ENCODE measurements around the gene TBX4. TPM values are rescaled to one million over a fixed set of nuclear protein-coding genes. Genes with fewer than 3 reads are reported as not detected.
"Not testable (repeated sequence)": the region's sequence is repeated elsewhere in the genome, so short reads cannot be mapped to it uniquely, and the experiment has no call there.

Gene TBX4
- total and polyA plus RNA-seq, 2 experiments from 2014 or later = not detected

DNA sequence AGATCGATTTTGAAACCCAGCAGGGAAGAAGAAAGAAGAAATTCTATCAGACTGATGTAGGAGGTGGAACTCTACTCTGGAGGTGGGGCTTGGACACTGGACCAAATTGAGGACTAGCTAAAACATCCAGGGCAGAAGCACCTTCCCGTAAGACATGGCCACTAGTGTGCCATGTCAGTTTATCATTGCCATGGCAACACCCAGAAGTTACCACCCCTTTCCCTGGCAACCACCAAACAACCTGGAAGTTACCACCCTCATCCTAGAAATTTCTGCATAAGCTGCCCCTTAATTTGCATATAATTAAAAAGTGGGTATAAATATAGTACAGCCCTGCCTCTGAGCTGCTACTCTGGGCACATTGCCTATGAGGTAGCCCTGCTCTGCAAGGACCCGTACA, 72.1 kb downstream of the TBX4 start:
- Histone ChIP-seq H3K9me2 (ENCODE audit: insufficient read depth) (no peaks in the 10 kb centered on the region), H3F3A (ENCODE audit: insufficient read depth) (no peaks in the 10 kb centered on the region), H3K9ac (no peak overlapping the region), H3K27me3 (replicated peaks; ENCODE audit: insufficient read depth) (peaks cover 57% of the 10 kb centered on the region), H3K9me3 (ENCODE audit: low read depth) (no peaks in the 10 kb centered on the region), H3K27ac (no peak overlapping the region), H3K4me2 (ENCODE audit: unreplicated experiment) (no peak overlapping the region), H4K20me1 (ENCODE audit: insufficient read depth) (no peaks in the 10 kb centered on the region), H3K79me2 (ENCODE audit: insufficient read depth) (no peaks in the 10 kb centered on the region), H2AFZ (no peak overlapping the region), H3K36me3 (ENCODE audit: low read depth) (no peaks in the 10 kb centered on the region), H3K4me3 (no peak overlapping the region), H3K4me1 (ENCODE audit: insufficient read depth) (no peaks in the 10 kb centered on the region)
- 37 to 55% methylated on average over 3 of the region's 3 CpGs for WGBS, 2 experiments (ENCODE audit: low coverage in 1 of 2, low lambda C conversion rate in 2 of 2, missing lambda C conversion rate in 2 of 2)
- in situ Hi-C loops (cut with MboI) = no loop called here
- no peak for DNase-seq
- TF ChIP-seq EZH2phosphoT487 (IDR thresholded peaks at IDR 0.05; ENCODE audit: insufficient read depth, low read depth) (no peak), EZH2 (IDR thresholded peaks at IDR 0.05; ENCODE audit: insufficient read depth, poor library complexity, severe bottlenecking) (no peak)

DNA sequence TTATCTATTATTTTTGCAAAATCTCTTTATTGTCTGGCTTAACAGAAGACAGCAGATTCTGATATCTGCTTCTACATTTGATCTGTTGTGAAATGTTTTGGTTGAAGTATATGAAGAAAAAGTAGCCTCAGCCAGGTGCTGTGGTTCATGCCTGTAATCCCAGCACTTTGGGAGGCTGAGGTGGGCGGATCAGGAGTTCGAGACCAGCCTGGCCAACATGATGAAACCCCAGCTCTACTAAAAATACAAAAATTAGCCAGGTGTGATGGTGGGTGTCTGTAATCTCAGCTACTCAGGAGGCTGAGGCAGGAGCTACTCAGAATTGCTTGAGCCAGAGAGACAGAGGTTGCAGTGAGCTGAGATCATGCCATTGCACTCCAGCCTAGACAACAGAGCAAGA, 75.2 kb downstream of the TBX4 start:
- H3K79me2 ChIP-seq (ENCODE audit: insufficient read depth); H3K4me3 ChIP-seq; H2AFZ ChIP-seq; H3K9me2 ChIP-seq (ENCODE audit: insufficient read depth); H3K9me3 ChIP-seq (ENCODE audit: low read depth); DNase-seq; in situ Hi-C loops (cut with MboI); H3K4me1 ChIP-seq (ENCODE audit: insufficient read depth); H4K20me1 ChIP-seq (ENCODE audit: insufficient read depth); H3K4me2 ChIP-seq (ENCODE audit: unreplicated experiment); H3K27ac ChIP-seq; H3K36me3 ChIP-seq (ENCODE audit: low read depth); H3F3A ChIP-seq (ENCODE audit: insufficient read depth); H3K9ac ChIP-seq: not testable (repeated sequence)
- peaks cover 36% of the 10 kb centered on the region for H3K27me3 ChIP-seq (replicated peaks; ENCODE audit: insufficient read depth)
- WGBS, 2 experiments (ENCODE audit: low coverage in 1 of 2, low lambda C conversion rate in 2 of 2, missing lambda C conversion rate in 2 of 2) = 22 to 28% methylated on average over 2 of the region's 2 CpGs

DNA sequence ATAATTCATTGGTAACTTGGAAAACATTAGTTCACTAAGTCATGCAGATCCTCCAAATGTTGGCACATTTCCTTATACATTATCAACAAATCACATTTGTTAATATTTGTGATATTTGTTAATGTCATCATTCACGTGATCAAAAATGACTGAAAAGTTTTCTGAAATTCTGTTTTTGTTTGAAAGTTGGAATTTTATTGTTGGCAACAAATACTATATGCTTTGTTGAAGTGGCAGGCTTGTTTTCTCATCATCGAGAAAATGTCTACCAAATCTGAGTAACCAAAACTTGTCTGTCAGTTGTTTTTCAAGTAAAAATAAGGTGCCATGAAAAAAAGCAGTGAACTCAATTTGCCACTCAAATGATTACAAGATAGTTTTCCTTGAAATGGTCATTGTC, 75.9 kb downstream of the TBX4 start:
- H3K27me3 ChIP-seq (replicated peaks; ENCODE audit: insufficient read depth) = peaks cover 28% of the 10 kb centered on the region
- TF ChIP-seq EZH2phosphoT487 (IDR thresholded peaks at IDR 0.05; ENCODE audit: insufficient read depth, low read depth) (no peak), EZH2 (IDR thresholded peaks at IDR 0.05; ENCODE audit: insufficient read depth, poor library complexity, severe bottlenecking) (no peak)
- WGBS, 2 experiments (ENCODE audit: low coverage in 1 of 2, low lambda C conversion rate in 2 of 2, missing lambda C conversion rate in 2 of 2) = 44 to 49% methylated on average over 2 of the region's 2 CpGs
- no peak overlapping the region for H3K9ac ChIP-seq
- in situ Hi-C loops (cut with MboI) = no loop called here
- no peak overlapping the region for H3K27ac ChIP-seq
- DNase-seq = no peak
- no peak overlapping the region for H3K4me3 ChIP-seq
- no peaks in the 10 kb centered on the region for H4K20me1 ChIP-seq (ENCODE audit: insufficient read depth)
- H3K79me2 ChIP-seq (ENCODE audit: insufficient read depth) = no peaks in the 10 kb centered on the region
- H3K4me1 ChIP-seq (ENCODE audit: insufficient read depth) = no peaks in the 10 kb centered on the region
- no peaks in the 10 kb centered on the region for H3F3A ChIP-seq (ENCODE audit: insufficient read depth)
- no peak overlapping the region for H3K4me2 ChIP-seq (ENCODE audit: unreplicated experiment)
- H2AFZ ChIP-seq = no peak overlapping the region
- no peaks in the 10 kb centered on the region for H3K9me3 ChIP-seq (ENCODE audit: low read depth)
- no peaks in the 10 kb centered on the region for H3K36me3 ChIP-seq (ENCODE audit: low read depth)
- no peaks in the 10 kb centered on the region for H3K9me2 ChIP-seq (ENCODE audit: insufficient read depth)

DNA sequence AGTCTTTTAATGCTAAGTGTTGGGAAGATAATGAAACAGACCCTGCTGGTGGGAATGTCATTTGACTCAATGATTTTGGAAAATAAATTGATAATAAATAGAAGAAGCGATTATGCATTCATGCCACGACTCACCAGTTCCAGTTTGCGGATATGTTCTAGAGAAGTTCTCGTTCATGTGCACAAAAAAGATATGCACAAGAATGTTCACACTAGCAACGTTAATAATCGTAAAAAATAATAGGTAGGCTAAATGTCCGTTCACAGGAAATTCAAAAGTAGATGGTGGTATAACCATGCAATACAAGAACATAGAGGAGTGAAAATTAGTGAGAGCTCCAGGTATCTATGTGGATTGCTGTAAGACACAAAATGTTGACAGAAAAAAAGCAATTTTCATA, 79.0 kb downstream of the TBX4 start:
- H3K9me2 ChIP-seq (ENCODE audit: insufficient read depth) = no peaks in the 10 kb centered on the region
- no peaks in the 10 kb centered on the region for H3K79me2 ChIP-seq (ENCODE audit: insufficient read depth)
- no peaks in the 10 kb centered on the region for H3K36me3 ChIP-seq (ENCODE audit: low read depth)
- 81 to 85% methylated on average over 7 of the region's 7 CpGs for WGBS, 2 experiments (ENCODE audit: low coverage in 1 of 2, low lambda C conversion rate in 2 of 2, missing lambda C conversion rate in 2 of 2)
- H4K20me1 ChIP-seq (ENCODE audit: insufficient read depth) = no peaks in the 10 kb centered on the region
- H3K27ac ChIP-seq = no peak overlapping the region
- H3K9me3 ChIP-seq (ENCODE audit: low read depth) = no peaks in the 10 kb centered on the region
- H3K4me1 ChIP-seq (ENCODE audit: insufficient read depth) = no peaks in the 10 kb centered on the region
- no peak overlapping the region for H3K9ac ChIP-seq
- in situ Hi-C loops (cut with MboI) = no loop called here
- H3K4me3 ChIP-seq = no peak overlapping the region
- peaks cover 13% of the 10 kb centered on the region; the same call in 1 of the 2 replicates for H3K27me3 ChIP-seq (replicated peaks; ENCODE audit: insufficient read depth)
- DNase-seq = no peak
- no peaks in the 10 kb centered on the region for H3F3A ChIP-seq (ENCODE audit: insufficient read depth)
- H3K4me2 ChIP-seq (ENCODE audit: unreplicated experiment) = no peak overlapping the region
- TF ChIP-seq EZH2phosphoT487 (IDR thresholded peaks at IDR 0.05; ENCODE audit: insufficient read depth, low read depth) (no peak), EZH2 (IDR thresholded peaks at IDR 0.05; ENCODE audit: insufficient read depth, poor library complexity, severe bottlenecking) (no peak)
- no peak overlapping the region for H2AFZ ChIP-seq

DNA sequence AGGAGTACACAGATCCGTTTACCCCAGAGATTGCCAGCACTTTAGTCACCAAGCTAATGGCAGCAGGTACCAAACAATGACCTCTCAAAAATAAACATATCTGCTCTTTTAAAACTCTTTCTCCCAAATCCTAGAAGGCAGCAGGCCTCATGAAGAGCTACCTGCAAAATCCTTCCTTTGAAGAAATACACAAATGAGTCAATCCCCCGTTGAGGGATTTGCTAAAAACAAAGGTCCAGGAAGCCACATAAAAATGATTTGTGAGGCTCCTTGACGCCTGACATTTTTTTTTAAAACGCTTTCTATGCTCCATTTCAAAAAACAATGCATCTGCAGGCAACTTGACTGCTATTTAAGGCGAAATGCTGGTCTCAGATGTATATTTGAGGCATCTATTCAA, 80.6 kb downstream of the TBX4 start:
- Histone ChIP-seq H3K4me3 (no peak overlapping the region), H3K4me1 (ENCODE audit: insufficient read depth) (no peaks in the 10 kb centered on the region), H3K36me3 (ENCODE audit: low read depth) (no peaks in the 10 kb centered on the region), H3K9me2 (ENCODE audit: insufficient read depth) (no peaks in the 10 kb centered on the region), H3K27ac (no peak overlapping the region), H2AFZ (no peak overlapping the region), H3K27me3 (replicated peaks; ENCODE audit: insufficient read depth) (no peaks in the 10 kb centered on the region; the same call in 1 of the 2 replicates), H3K4me2 (ENCODE audit: unreplicated experiment) (no peak overlapping the region), H3K9me3 (ENCODE audit: low read depth) (no peaks in the 10 kb centered on the region), H3K79me2 (ENCODE audit: insufficient read depth) (no peaks in the 10 kb centered on the region), H3K9ac (no peak overlapping the region), H4K20me1 (ENCODE audit: insufficient read depth) (no peaks in the 10 kb centered on the region), H3F3A (ENCODE audit: insufficient read depth) (no peaks in the 10 kb centered on the region)
- 40 to 41% methylated on average over 5 of the region's 5 CpGs for WGBS, 2 experiments (ENCODE audit: low coverage in 1 of 2, low lambda C conversion rate in 2 of 2, missing lambda C conversion rate in 2 of 2)
- in situ Hi-C loops (cut with MboI) = no loop called here
- DNase-seq = no peak
- TF ChIP-seq EZH2phosphoT487 (IDR thresholded peaks at IDR 0.05; ENCODE audit: insufficient read depth, low read depth) (no peak), EZH2 (IDR thresholded peaks at IDR 0.05; ENCODE audit: insufficient read depth, poor library complexity, severe bottlenecking) (no peak)
